GM21619 (cell line): ENCODE data around the gene GRWD1.

Experiments used
- ATAC-seq: cut with Tn5 transposase; IDR thresholded peaks from one replicate; pipeline ENCODE4 v1.9.1; 2021; ENCODE audit not compliant: unreplicated experiment

The GRWD1 gene

DNA sequence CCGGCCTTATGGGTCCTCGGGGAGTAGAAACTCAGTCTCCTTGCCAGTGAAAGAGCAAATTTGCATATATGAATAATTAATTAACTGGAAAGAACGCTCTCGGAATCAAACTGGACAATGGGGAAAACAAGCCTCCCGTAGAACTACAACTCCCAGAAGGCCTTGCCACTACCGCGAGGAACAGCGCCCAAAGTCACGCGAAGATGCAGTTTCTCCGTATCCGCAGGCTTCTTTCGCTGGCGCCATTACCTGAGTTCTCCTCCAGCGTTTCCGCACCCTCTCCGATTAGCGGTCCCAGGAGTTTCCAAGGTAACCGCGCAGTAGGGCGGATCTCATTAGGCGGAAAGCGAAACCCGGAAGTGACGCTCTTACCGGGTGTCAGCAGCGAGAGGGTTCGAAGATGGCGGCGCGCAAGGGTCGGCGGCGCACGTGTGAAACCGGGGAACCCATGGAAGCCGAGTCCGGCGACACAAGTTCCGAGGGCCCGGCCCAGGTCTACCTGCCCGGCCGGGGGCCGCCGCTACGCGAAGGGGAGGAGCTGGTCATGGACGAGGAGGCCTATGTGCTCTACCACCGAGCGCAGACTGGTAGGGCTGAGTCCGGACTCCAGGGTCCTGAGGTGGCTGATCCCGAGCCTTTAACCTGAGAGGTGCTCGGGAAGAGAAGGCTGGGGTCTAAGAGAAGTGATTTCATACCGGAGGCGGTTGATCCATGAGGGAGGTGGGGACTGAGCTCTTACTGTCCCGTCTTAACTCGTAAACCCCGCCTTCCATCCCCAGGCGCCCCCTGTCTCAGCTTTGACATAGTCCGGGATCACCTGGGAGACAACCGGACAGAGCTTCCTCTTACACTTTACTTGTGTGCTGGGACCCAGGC, at the start of gene GRWD1:
GRWD1 (plus strand) TSS at position 378 of the 876 bp plus-strand sequence; CDS start at position 401, 23 bp downstream.
- ATAC-seq, result peak; percentile 76

DNA sequence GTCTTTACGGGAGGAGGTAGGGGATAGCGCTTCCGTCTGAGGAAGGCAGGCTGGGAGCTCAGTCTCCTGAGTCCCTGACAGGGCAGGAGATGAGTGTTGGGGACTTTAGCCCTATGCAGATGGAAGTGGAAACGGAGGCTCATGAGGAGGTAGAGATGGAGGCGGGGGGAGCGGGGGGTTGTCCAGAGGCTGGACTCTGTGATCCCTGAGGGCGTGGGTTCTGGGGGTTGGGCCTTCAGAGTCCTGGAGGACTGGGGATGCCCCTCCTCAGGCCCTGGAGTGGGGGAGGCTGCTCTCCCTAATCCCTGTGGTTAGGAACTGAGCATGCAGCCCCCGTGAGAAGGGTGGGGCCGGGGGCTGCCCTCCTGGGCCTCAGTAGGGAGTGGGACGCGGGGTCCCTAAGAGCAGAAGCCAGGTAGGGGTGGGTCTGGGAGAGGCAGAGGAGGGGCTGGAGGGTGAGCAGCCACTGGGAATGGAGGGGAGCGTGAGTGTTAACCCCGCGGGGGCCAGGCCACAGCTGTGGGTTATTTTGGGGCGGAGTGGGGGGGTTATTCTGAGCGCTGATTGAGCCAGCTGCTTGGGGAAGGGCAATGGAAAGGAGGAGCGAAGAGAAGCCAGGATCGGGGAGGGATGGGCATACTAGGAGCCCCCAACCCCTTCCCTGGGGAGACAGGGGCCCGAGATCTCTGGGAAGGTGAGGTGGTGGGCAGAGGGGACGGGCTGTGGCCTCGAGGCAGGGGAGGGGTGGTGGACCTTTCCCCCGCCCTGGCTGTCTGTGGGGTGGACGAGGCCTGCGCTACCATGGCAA, 49.6 kb upstream of the GRWD1 start:
- ATAC-seq, result no peak

DNA sequence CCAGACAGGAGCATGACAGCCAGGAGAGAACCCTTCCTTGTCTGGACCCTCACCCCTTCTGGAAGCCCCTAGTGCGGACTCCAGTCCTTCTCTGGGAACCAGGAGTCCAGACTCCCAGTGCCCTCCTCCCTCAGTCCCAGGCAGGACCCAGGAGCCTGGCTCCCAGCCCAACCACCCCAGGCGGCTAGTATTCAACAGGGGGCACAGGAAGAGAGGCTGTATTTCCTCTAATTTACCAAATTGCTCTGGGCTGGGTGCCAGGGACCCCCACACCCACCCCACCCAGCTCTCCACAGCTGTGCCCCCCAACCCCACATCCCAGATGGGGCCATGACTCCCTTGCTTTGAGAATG, 49.0 kb upstream of the GRWD1 start:
- no peak for ATAC-seq

DNA sequence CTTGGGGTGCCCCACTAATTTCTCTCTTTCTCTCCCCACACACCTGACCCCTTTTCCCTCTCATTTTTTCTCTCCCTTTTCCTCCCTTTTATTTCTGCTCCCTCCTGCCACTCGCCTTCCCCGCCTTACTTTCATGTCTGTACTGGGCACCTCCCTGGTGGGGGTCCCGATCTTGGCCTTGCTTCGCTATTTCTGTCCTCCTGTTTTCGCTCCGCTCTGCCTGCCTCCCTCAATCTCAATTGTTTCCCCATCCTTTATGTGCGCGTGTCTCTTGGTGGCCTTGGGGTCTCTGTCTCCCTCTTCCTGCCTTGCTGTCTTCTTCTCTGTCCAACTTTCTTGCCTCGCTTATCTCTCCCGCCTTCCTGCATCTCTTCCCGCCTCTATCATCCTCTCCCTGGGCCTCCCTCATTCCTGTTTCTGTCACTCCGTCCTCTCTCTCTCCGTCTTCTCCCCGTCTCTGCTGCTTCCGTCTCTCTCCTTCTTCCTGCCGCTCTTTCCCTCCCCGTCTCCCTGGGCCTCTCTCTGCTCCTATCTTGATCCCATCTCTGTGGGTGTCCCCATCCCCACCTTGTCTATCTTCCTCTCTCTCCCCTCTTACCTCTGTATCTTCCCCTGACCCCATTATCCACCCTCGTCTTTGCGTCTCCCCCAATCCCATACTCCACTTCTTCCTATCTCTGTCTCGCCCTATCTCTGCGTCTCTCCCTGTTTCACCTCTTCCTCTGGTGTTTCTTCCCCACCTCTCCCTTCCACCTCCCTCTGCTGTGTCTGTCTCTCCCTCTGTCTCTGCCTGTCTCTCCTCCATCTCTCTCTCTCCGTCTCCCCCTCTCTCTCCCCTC, 48.3 kb upstream of the GRWD1 start:
- no peak for ATAC-seq

DNA sequence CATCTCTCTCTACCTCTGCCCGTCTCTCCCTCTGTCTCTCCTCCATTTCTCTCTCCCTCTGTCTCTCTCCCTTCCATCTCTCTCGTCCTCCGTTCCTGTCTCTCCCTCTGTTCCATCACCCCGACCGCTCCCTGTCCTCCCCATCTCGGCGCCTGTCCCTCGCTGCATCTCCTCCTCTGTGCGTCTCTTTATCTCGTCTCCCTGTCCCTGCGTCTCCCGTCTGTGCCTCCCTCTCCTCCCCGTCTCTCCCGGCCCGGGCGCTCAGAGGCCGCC, 47.7 kb upstream of the GRWD1 start:
- no peak for ATAC-seq

DNA sequence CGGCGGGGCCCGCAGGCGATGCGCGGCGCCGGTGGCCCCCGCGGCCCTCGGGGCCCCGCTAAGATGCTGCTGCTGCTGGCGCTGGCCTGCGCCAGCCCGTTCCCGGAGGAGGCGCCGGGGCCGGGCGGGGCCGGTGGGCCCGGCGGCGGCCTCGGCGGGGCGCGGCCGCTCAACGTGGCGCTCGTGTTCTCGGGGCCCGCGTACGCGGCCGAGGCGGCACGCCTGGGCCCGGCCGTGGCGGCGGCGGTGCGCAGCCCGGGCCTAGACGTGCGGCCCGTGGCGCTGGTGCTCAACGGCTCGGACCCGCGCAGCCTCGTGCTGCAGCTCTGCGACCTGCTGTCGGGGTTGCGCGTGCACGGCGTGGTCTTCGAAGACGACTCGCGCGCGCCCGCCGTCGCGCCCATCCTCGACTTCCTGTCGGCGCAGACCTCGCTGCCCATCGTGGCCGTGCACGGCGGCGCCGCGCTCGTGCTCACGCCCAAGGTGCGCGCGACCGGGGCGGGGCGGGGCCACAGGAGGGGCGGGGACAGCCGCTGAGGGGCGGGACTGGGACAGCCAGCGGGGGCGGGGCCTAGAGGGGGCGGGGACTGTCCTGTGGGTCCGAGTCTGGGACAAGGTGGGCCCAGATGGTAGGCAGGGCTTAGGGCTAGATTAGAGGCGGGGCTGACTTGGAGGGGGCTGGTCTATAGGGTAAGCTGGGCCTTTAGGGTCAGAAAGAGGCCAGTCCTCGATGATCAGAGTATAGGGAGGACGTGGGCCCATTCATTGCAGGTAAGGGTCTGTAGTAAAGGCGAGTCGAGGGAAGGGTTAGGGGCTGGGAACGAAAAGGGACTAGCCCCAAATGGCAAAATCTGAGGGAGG, 47.2 kb upstream of the GRWD1 start:
- no peak for ATAC-seq

DNA sequence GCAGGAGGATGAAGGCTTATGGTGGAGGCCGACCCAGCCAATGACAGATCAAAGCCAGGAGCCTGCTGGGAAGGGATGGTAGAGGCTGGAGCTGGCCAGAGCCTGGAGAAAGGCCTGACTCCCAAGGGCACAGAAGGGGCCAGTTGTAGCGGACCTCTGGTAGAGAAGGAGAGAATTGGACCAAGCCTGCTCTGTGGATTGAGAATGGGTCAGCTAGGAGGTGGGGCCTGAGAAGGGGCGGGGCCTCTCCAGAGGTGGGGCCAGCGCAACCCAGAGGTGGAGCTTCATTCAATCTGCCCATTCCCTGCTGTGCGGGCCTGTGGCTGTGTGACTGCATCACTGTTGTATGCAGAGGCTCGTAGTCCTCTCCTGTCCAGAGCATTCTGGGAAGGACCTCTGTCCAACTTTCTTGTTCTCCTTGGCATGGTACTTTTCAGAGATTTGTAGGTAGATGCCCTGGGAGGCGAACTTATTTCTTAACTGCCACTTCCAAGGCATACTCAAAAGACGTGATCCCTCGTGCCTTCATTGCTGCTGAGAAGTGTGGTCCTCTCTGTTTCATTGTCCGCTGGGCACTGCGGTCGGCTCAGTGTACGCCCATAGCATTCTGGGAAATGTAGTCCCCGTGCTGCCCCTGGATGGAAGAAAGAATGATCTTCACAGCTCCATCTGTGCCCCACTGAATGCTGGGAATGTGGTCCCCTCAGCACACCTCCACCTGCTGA, 45.6 kb upstream of the GRWD1 start:
- ATAC-seq, result no peak

DNA sequence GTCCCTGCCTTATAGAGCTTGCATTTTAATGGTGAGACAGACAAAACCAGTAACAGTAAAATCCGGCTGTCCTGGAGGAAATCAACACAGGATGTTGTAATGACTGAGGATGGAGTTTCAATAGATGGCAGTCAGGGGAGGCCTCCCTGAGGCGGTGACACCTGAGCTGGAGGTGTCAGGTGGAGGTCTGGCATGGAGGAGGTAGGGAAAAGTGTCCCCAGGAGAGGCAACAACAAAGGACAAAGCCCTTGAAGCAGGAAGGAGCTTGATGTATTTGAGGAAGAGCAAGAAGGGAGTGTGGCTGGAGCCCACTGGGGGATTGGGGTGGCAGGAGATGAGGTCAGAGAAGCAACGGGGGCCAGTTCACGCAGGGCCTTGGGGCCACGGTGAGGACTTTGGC, 44.5 kb upstream of the GRWD1 start:
- ATAC-seq, result no peak

DNA sequence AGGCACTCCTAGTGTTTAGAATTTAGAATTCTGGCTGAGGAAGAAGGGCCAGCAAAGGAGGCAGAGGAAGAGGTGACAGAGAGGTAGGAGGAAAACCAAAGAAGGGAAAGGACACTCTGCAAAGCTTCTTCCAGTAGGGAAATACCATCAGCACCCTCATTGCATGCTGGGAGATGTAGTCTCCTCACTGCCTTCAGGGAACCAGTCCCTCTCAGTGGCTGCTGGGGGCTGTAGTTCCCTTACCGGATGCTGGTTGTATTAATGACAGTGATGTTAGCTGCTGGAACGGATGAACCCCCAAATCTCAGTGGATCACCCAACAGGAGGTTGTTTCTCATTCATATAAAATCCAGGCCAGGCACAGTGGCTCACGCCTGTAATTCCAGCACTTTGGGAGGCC, 42.2 kb upstream of the GRWD1 start:
- no peak for ATAC-seq

DNA sequence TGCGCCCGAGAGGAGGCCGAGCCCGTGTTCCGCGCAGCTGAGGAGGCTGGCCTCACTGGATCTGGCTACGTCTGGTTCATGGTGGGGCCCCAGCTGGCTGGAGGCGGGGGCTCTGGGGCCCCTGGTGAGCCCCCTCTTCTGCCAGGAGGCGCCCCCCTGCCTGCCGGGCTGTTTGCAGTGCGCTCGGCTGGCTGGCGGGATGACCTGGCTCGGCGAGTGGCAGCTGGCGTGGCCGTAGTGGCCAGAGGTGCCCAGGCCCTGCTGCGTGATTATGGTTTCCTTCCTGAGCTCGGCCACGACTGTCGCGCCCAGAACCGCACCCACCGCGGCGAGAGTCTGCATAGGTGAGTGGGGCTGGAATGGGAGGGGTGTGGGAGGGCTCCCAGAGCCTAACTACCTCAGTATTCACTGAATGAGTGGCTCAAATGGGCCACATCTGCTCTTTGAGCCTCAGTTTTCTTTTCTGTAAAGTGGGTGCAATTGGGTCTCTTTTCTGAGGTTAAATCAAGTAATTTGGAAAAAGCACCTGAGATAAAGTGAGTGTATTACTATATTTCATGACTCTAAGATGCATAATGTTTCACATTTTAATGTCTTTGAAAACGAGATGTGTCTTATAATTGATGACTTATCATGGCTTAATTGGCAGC, 40.6 kb upstream of the GRWD1 start:
- ATAC-seq, result no peak

DNA sequence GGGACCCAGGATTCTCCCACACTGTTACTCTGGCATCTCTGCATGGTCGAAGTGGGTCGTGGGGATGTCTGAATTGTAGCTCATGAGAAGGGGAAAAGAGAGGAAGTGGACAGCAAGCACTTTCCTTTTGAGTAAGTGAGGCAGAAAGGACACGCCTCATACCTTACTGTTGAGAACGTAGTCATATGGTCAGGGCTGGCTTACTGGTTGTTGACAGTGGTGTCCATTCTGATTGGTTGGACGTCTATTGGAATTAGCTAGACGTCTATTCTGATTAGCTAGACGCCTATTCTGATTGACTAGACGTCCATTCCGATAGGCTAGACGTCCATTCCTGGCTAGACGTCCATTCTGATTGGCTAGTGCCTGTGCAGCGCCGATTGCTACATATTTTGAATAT, 39.9 kb upstream of the GRWD1 start:
- no peak for ATAC-seq

DNA sequence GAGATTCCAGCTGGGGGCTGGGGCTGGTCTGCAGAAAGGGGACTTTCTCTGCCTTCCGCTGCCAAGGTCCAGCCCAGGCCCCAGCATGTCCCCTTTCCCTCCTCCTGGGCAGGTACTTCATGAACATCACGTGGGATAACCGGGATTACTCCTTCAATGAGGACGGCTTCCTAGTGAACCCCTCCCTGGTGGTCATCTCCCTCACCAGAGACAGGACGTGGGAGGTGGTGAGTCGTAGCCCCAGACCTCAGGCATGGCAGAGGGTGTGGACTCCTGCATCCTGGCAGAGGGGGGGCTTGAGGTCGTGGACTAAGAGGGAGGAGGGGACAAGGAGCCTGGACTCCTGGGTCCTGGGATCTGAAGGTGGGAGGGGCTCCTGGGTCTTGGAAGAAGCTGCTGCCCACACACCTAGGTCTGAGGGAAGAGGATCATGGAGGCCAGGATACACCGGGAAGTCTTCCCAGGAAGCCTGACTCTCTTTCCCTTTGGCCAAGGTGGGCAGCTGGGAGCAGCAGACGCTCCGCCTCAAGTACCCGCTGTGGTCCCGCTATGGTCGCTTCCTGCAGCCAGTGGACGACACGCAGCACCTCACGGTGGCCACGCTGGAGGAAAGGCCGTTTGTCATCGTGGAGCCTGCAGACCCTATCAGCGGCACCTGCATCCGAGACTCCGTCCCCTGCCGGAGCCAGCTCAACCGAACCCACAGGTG, 31.8 kb upstream of the GRWD1 start:
- ATAC-seq, result no peak

DNA sequence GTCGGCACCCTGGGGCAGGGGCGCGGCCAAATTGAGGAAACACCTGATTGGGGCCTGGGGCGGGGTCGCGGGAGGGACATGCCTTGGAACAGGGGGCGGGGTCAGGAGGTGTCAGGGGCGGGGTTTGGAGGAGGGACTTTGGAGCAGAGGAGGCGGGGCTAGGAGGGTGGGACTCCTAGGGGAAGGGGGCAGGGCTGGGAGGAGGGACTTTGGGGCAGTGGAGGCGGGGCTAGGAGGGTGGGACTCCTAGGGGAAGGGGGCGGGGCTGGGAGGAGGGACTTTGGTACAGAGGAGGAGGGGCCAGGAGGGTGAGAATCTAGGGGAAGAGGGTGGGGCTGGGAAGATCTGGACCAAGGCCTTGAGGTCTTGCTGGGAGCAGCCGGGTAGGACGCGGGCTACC, 30.4 kb upstream of the GRWD1 start:
- ATAC-seq, result no peak

DNA sequence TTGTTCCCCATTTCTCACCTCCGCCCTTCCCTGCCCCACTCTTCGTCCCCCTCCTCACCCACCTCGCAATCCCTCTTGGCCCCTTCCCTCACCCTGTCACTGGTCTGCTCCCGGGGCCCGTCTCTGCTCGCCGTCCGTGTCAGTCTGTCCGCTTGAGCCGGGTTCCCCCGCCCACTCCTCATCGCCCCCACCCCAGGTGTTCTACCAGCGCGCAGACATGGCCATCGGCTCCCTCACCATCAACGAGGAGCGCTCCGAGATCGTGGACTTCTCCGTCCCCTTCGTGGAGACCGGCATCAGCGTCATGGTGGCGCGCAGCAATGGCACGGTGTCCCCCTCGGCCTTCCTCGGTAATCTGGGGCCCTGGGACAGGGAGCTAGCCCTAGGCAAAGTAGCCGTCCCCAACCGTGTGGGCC, 30.0 kb upstream of the GRWD1 start:
- ATAC-seq, result no peak

DNA sequence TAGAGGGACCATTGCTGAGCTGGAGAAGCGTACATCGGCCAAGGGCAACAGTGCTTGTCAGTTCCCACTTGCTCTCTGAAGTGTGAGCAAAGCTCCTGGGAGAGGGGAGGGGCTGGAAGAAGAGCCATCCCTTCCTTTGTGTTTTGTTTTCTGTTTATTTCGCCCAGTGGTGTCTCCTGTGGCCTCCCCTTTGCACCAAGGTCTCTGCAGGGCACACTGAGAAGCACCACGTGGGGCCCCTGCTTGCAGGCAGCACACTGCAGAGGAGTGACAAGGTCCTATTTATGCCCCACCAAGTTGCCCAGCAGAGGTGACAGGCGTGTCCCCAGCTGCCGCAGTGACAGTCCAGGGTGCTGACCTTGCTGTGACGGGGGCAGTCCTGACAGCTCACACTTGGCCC, 28.4 kb upstream of the GRWD1 start:
- ATAC-seq, result no peak

DNA sequence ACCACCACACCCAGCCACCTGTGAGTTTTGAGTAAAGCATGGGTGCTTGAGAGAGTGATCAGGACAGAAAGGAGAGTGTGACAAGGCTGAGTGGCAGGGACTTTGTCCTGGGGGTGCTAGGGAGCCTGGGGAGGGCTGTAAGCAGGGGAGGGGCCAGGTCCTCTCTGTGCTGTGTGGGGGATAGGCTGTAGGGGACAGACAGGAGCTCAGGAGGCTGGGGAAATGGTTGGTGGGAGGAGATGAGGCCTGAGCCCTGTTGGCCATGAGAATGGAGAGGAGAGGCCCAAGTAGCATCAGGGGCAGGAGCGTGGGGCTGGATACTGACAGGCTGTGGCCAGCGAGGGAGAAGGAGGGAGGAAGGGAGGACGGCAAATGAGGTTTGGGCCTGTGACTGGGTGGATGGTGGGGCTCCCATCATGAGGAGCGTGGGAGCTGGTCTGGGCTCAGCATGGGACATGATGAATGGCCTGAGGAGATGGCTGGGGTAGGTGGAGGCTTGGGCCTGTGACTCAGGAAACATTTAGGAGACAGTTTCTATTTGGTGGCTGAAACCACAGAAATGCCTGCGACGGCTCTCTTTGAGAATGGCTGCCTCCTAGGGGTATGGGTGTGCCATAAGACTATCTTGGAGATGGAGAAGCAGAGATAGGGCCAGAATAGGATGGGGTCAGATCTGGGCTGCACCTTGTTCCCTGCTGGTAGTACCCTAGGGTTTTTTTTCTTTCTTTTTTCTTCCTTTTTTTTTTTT, 27.3 kb upstream of the GRWD1 start:
- no peak for ATAC-seq

DNA sequence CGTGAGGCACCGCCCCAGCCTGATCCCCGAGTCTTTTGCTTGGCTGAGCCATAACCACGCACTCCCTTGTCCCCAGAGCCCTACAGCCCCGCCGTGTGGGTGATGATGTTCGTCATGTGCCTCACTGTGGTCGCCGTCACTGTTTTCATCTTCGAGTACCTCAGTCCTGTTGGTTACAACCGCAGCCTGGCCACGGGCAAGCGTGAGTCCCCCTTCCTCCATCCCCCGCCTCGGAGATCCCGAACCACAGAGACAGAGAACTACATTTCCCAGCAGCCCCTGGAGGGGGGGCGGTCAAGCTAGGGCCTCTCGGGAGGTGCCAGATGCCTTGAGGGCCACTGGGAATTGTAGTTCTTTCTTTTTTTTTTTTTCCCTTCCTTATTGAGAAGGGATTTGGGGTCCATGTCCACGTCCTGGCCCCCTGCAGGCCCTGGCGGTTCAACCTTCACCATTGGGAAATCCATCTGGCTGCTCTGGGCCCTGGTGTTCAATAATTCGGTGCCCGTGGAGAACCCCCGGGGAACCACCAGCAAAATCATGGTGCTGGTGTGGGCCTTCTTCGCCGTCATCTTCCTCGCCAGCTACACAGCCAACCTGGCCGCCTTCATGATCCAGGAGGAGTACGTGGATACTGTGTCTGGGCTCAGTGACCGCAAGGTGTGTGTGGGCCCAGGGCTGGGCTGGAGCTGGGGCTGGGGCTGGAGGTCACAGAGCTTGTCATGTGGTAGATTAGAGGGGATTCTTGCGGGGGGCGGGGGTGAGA, 26.4 kb upstream of the GRWD1 start:
- ATAC-seq, result peak; percentile 78
